Activated CD4-positive, CD25-positive, alpha-beta regulatory T cell (primary cell): Measurements from ENCODE around the gene COA3.

Experiments used
- DNase-seq, 4 experiments: peaks; one replicate each; lab custom pipeline; 2025; lab: John Stamatoyannopoulos, UW

COA3 gene

GRCh38 chr17:42750739-42751344, 47.7 kb downstream of the COA3 start:
- no peak for DNase-seq

GRCh38 chr17:42748908-42749798, 49.4 kb downstream of the COA3 start:
- no peak for DNase-seq

- no peak for DNase-seq
Observed at GRCh38 chr17:42748202-42748907, 50.1 kb downstream of the COA3 start.
